B cell (primary cell): Measurements from ENCODE around the gene NLRP9. TPM values are rescaled to one million over a fixed set of nuclear protein-coding genes. Genes with fewer than 3 reads are reported as not detected.

ENCODE experiments used
- ATAC-seq: fragments of 200-7000 bp; cut with Tn5 transposase; one replicate; pipeline ENCODE4 v1.10.0; 2021; ENCODE audit warnings: low read depth, mild to moderate bottlenecking, moderate number of reproducible peaks, moderate library complexity
- CTCF ChIA-PET: fragments of 350-600 bp; sonication (Branson Sonifier 250); formaldehyde crosslinking; loops from one replicate; lab custom pipeline; 2021; ENCODE audit warnings: antibody characterized with exemption, inconsistent platforms; lab: Charles Lee
- POLR2A ChIA-PET: fragments of 350-600 bp; sonication (Branson Sonifier 250); formaldehyde crosslinking; loops from one replicate; lab custom pipeline; 2021; ENCODE audit warnings: antibody characterized with exemption; lab: Charles Lee
- DNase-seq: peaks from one replicate; pipeline ENCODE4 v3.0.0; 2013
- H2AFZ ChIP-seq: 2 replicates; pipeline ENCODE4 v1.6.1; 2012; ENCODE audit warnings: mild to moderate bottlenecking, low read depth, low read length; ENCODE audit not compliant: insufficient read depth, poor library complexity, severe bottlenecking
- H3K27ac ChIP-seq, 2 donors: 1 replicate in 1 of 2; 2 replicates in 1 of 2; pipeline ENCODE4 v1.5.1; 2012 to 2013; ENCODE audit warnings: low read length in 2 of 2, mild to moderate bottlenecking in 2 of 2, moderate library complexity in 1 of 2
- H3K27me3 ChIP-seq, 4 experiments: fragments of 200-600 bp in 1 of 4; sonication (generic) in 1 of 4; replicated peaks in 1 of 4; 1 replicate in 2 of 4; 2 replicates in 2 of 4; pipeline versions ENCODE4 v1.6.1 to v1.7.0; 2013 to 2016; ENCODE audit warnings: low read length in 3 of 4, mild to moderate bottlenecking in 2 of 4, mixed read lengths in 1 of 4, moderate library complexity in 1 of 4; ENCODE audit not compliant: insufficient read depth in 4 of 4, control insufficient read depth in 3 of 4; ENCODE audit errors: control extremely low read depth in 1 of 4
- H3K36me3 ChIP-seq, 2 experiments: replicated peaks in 1 of 2; 1 replicate in 1 of 2; 2 replicates in 1 of 2; pipeline versions ENCODE4 v1.6.1 to v1.7.1; 2013; ENCODE audit warnings: low read length in 1 of 2; ENCODE audit not compliant: insufficient read depth in 2 of 2, control insufficient read depth in 1 of 2; ENCODE audit errors: control extremely low read depth in 1 of 2, extremely low read depth in 1 of 2
- H3K4me1 ChIP-seq, 2 donors: fragments of 200-600 bp in 1 of 2; sonication (generic) in 1 of 2; 1 replicate in 1 of 2; 2 replicates in 1 of 2; pipeline versions ENCODE4 v1.5.1 to v1.6.1; 2013 to 2017; ENCODE audit warnings: low read length in 2 of 2; ENCODE audit not compliant: control insufficient read depth in 2 of 2, insufficient read depth in 2 of 2
- H3K4me2 ChIP-seq: replicated peaks from 2 replicates; pipeline ENCODE3; 2012; ENCODE audit warnings: mild to moderate bottlenecking, low read depth, low read length; ENCODE audit not compliant: poor library complexity, severe bottlenecking
- H3K4me3 ChIP-seq, 5 experiments: fragments of 200-600 bp in 1 of 5; sonication (generic) in 1 of 5; 1 replicate in 3 of 5; 2 replicates in 2 of 5; pipeline versions ENCODE4 v1.5.1 to v1.7.0; 2011 to 2016; ENCODE audit warnings: low read length in 4 of 5, mild to moderate bottlenecking in 4 of 5, low read depth in 2 of 5, control low read depth in 1 of 5, moderate library complexity in 1 of 5; ENCODE audit not compliant: insufficient read depth in 1 of 5; ENCODE audit errors: control extremely low read depth in 1 of 5, extremely low read depth in 1 of 5
- H3K79me2 ChIP-seq: fragments of 200-600 bp; sonication (generic); one replicate; pipeline ENCODE4 v1.6.0; 2016; ENCODE audit warnings: low read length; ENCODE audit not compliant: control insufficient read depth, insufficient read depth
- H3K9ac ChIP-seq: fragments of 200-600 bp; sonication (generic); 2 replicates; pipeline ENCODE4 v1.6.1; 2017; ENCODE audit warnings: mild to moderate bottlenecking, low read length, moderate library complexity
- H3K9me3 ChIP-seq, 3 donors: one replicate each; pipeline versions ENCODE4 v1.6.1 to v1.7.1; 2013; ENCODE audit warnings: low read length in 2 of 3; ENCODE audit not compliant: control insufficient read depth in 2 of 3, insufficient read depth in 1 of 3; ENCODE audit errors: control extremely low read depth in 1 of 3
- H4K20me1 ChIP-seq: 2 replicates; pipeline ENCODE4 v1.6.0; 2012; ENCODE audit warnings: mild to moderate bottlenecking, low read length; ENCODE audit not compliant: insufficient read depth, control insufficient read depth, poor library complexity, severe bottlenecking
- H3K27ac Mint-ChIP-seq: one replicate; pipeline ENCODE4 v1.8.0; 2021; ENCODE audit warnings: mixed read lengths
- H3K27me3 Mint-ChIP-seq: one replicate; pipeline ENCODE4 v1.8.0; 2021; ENCODE audit warnings: mixed read lengths
- H3K4me1 Mint-ChIP-seq: one replicate; pipeline ENCODE4 v1.8.0; 2021; ENCODE audit warnings: mixed read lengths
- H3K4me3 Mint-ChIP-seq: one replicate; pipeline ENCODE4 v1.8.0; 2021; ENCODE audit warnings: mixed read lengths
- H3K9me3 Mint-ChIP-seq: one replicate; pipeline ENCODE4 v1.8.0; 2022; ENCODE audit warnings: mixed read lengths; ENCODE audit not compliant: insufficient read depth
- EZH2 ChIP-seq: IDR thresholded peaks from 2 replicates; pipeline ENCODE4 v1.6.1; 2012; ENCODE audit warnings: borderline replicate concordance, low read depth, mild to moderate bottlenecking, moderate library complexity, low read length; ENCODE audit not compliant: insufficient read depth, poor library complexity, severe bottlenecking
- WGBS: methylation state at CpG from one replicate; pipeline ENCODE4 v1.1.5; 2013; ENCODE audit warnings: missing lambda C conversion rate; ENCODE audit not compliant: insufficient coverage; 5-methylcytosine and 5-hydroxymethylcytosine counted together
- intact Hi-C: fragments of 100-400 bp; cut with micrococcal nuclease; formaldehyde crosslinking; loops from one replicate; pipeline ENCODE4 v1.10.0; 2022
- polyA plus RNA-seq: library from polyadenylated mRNA; depleted of rRNA; stranded (reverse); fragments of >200 nt; gene quantifications from 2 replicates; pipeline ENCODE4 v1.2.3, GENCODE V29; 2012
- total RNA-seq, 2 donors: library from RNA; stranded (reverse); fragments of 120-200 nt in 1 of 2; gene quantifications; 1 replicate in 1 of 2; 2 replicates in 1 of 2; pipeline versions ENCODE4 v1.2.3 to v1.2.4, GENCODE V29; 2013 to 2022
- TF ChIP-seq, protein P1 (sequence below): fragments of 200-600 bp; IDR thresholded peaks from one replicate; pipeline ENCODE4 v1.8.0; 2022; ENCODE audit warnings: antibody characterized with exemption, mild to moderate bottlenecking

NLRP9 gene
- total and polyA plus RNA-seq, 2 donors (not counting 1 experiment from before 2014, with no cell fraction given): not detected

DNA sequence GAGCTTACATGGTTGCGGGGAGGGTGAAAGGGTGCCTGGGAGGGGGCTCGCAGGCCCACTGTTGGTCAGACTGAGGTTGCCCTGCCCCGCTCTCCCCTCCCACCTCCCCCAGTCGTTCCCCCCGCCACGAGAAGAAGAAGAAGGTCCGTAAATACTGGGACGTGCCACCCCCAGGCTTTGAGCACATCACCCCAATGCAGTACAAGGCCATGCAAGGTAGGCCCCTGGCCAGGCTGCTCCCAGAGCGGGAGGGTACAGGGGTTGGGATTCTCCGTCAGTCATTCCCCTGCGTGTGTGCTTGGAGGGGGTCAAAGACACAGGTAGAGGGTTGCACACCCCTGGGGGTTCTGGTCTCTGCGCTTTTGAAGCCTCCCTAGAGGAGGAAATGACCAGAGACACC is 77.8 kb downstream of the NLRP9 start:
- ChIA-PET CTCF (no interaction called here), POLR2A (no interaction called here)
- H3K36me3 ChIP-seq: peaks cover 0 to 74% of the 10 kb centered on the region in 2 experiments
- H3K4me2 ChIP-seq: no peak overlapping the region
- H3K9me3 ChIP-seq: no peaks in the 10 kb centered on the region
- no peak overlapping the region for H3K4me3 ChIP-seq
- H3K27ac ChIP-seq: no peak overlapping the region
- TF ChIP-seq, protein P1, sequence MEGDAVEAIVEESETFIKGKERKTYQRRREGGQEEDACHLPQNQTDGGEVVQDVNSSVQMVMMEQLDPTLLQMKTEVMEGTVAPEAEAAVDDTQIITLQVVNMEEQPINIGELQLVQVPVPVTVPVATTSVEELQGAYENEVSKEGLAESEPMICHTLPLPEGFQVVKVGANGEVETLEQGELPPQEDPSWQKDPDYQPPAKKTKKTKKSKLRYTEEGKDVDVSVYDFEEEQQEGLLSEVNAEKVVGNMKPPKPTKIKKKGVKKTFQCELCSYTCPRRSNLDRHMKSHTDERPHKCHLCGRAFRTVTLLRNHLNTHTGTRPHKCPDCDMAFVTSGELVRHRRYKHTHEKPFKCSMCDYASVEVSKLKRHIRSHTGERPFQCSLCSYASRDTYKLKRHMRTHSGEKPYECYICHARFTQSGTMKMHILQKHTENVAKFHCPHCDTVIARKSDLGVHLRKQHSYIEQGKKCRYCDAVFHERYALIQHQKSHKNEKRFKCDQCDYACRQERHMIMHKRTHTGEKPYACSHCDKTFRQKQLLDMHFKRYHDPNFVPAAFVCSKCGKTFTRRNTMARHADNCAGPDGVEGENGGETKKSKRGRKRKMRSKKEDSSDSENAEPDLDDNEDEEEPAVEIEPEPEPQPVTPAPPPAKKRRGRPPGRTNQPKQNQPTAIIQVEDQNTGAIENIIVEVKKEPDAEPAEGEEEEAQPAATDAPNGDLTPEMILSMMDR: no peak
- TF ChIP-seq EZH2: no peak
- H3K4me1 ChIP-seq: peaks cover 34 to 43% of the 10 kb centered on the region in 2 donors
- H3K27me3 Mint-ChIP-seq: no peaks in the 10 kb centered on the region
- DNase-seq (no peak), ATAC-seq (no peak)
- H3K4me1 Mint-ChIP-seq: peaks cover 52% of the 10 kb centered on the region
- intact Hi-C loops: no loop called here
- peaks cover 98% of the 10 kb centered on the region for H4K20me1 ChIP-seq
- H3K27ac Mint-ChIP-seq: no peak overlapping the region
- no peak overlapping the region for H2AFZ ChIP-seq
- no peaks in the 10 kb centered on the region for H3K9me3 Mint-ChIP-seq
- peaks cover 99% of the 10 kb centered on the region for H3K79me2 ChIP-seq
- WGBS: 100% methylated on average over 6 of the region's 12 CpGs
- H3K4me3 Mint-ChIP-seq: no peak overlapping the region
- H3K27me3 ChIP-seq: no peaks in the 10 kb centered on the region
- H3K9ac ChIP-seq: no peak overlapping the region

DNA sequence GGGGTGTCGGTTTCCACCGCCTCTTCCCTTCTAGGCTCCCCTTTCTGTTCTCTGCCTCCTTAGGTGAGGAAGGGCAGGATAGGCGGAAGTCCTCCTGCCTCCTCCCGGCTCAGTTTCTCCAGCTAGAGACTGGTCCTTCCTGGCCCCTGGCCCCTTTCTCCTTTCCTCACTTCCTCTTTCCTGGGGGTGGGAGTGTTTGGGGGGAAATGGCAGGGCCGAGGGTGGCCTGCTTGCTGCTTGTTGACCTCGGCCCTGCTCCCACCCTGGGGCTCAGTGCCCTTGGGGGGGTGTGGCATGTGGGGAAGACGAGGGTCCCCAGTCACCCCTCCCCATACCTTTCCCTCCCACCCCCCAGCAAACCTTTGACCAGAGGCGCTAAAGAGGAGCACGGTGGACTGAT is 78.4 kb downstream of the NLRP9 start:
- Mint-ChIP-seq H3K27ac (no peak overlapping the region), H3K4me1 (peaks cover 52% of the 10 kb centered on the region), H3K4me3 (no peak overlapping the region), H3K9me3 (no peaks in the 10 kb centered on the region), H3K27me3 (no peaks in the 10 kb centered on the region)
- peak overlapping the region in 1 of 2 donors; percentile 30 for H3K27ac ChIP-seq
- CTCF ChIA-PET: no interaction called here
- H3K36me3 ChIP-seq: peaks cover 0 to 71% of the 10 kb centered on the region in 2 experiments
- DNase-seq (no peak), ATAC-seq (no peak)
- H3K9ac ChIP-seq: no peak overlapping the region
- POLR2A ChIA-PET: no interaction called here
- H2AFZ ChIP-seq: no peak overlapping the region
- no peaks in the 10 kb centered on the region for H3K9me3 ChIP-seq
- H3K4me2 ChIP-seq: peak overlapping the region; percentile 18
- H3K27me3 ChIP-seq: no peaks in the 10 kb centered on the region
- 91% methylated on average over 5 of the region's 9 CpGs for WGBS
- peaks cover 94% of the 10 kb centered on the region for H4K20me1 ChIP-seq
- peaks cover 96% of the 10 kb centered on the region for H3K79me2 ChIP-seq
- no peak overlapping the region for H3K4me3 ChIP-seq
- peaks cover 34 to 44% of the 10 kb centered on the region in 2 donors for H3K4me1 ChIP-seq
- no peak for TF ChIP-seq EZH2
- TF ChIP-seq, protein P1: no peak
- intact Hi-C loops: no loop called here
